ENCODE measurements around the gene INPP4A. TPM values are rescaled to one million over a fixed set of nuclear protein-coding genes. Genes with fewer than 3 reads are reported as not detected.

The INPP4A gene
- total and polyA plus RNA-seq, 9 of the 15 experiments (the other 6 are each of a cell fraction or from before 2014, with no cell fraction given) = 1.8 to 15.7 (median 8.3) TPM

DNA sequence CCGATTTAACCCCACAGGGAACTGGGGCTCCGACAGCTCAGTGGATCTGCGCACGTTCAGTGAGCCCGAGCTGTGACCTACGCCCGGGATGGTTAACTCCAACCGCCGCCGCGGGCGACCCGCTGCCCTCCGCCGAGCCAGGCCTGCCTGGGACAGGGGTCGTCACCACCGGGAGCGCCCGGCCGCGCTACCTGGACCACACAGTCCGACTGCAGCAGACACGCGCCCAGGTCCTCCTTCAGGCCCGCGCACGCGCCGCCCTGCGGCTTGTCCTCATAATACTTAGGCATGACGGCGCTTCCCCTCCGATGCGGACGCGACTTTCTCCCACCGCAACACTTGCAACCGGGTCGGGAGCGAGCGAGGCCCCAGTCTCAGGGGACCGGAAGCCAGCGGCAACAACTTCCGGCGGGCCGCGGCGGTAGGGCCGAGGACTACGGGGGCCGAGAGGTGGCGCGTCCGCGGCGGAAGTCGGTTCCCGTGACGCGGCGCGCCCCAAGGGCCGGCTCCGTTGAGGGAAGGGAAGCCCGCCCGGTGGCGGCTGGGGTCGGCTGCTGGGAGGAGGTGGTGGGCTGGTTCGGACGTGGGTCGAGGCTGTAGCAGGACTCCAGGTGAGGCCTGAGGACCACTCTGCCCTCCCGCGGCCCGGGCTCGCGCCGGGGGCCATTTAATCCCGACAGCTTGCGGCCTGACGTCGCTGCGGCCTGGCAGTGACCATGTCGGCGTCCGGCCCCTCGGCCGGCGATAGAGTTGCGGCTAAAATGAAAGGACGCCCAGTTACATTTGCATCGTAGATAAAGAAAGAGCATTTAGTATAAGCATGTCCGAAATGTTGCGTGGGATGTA is 163.7 kb downstream of the INPP4A start, which contains the start of the genes COA5 and UNC50 (continued):
- TF ChIP-seq, protein P1, sequence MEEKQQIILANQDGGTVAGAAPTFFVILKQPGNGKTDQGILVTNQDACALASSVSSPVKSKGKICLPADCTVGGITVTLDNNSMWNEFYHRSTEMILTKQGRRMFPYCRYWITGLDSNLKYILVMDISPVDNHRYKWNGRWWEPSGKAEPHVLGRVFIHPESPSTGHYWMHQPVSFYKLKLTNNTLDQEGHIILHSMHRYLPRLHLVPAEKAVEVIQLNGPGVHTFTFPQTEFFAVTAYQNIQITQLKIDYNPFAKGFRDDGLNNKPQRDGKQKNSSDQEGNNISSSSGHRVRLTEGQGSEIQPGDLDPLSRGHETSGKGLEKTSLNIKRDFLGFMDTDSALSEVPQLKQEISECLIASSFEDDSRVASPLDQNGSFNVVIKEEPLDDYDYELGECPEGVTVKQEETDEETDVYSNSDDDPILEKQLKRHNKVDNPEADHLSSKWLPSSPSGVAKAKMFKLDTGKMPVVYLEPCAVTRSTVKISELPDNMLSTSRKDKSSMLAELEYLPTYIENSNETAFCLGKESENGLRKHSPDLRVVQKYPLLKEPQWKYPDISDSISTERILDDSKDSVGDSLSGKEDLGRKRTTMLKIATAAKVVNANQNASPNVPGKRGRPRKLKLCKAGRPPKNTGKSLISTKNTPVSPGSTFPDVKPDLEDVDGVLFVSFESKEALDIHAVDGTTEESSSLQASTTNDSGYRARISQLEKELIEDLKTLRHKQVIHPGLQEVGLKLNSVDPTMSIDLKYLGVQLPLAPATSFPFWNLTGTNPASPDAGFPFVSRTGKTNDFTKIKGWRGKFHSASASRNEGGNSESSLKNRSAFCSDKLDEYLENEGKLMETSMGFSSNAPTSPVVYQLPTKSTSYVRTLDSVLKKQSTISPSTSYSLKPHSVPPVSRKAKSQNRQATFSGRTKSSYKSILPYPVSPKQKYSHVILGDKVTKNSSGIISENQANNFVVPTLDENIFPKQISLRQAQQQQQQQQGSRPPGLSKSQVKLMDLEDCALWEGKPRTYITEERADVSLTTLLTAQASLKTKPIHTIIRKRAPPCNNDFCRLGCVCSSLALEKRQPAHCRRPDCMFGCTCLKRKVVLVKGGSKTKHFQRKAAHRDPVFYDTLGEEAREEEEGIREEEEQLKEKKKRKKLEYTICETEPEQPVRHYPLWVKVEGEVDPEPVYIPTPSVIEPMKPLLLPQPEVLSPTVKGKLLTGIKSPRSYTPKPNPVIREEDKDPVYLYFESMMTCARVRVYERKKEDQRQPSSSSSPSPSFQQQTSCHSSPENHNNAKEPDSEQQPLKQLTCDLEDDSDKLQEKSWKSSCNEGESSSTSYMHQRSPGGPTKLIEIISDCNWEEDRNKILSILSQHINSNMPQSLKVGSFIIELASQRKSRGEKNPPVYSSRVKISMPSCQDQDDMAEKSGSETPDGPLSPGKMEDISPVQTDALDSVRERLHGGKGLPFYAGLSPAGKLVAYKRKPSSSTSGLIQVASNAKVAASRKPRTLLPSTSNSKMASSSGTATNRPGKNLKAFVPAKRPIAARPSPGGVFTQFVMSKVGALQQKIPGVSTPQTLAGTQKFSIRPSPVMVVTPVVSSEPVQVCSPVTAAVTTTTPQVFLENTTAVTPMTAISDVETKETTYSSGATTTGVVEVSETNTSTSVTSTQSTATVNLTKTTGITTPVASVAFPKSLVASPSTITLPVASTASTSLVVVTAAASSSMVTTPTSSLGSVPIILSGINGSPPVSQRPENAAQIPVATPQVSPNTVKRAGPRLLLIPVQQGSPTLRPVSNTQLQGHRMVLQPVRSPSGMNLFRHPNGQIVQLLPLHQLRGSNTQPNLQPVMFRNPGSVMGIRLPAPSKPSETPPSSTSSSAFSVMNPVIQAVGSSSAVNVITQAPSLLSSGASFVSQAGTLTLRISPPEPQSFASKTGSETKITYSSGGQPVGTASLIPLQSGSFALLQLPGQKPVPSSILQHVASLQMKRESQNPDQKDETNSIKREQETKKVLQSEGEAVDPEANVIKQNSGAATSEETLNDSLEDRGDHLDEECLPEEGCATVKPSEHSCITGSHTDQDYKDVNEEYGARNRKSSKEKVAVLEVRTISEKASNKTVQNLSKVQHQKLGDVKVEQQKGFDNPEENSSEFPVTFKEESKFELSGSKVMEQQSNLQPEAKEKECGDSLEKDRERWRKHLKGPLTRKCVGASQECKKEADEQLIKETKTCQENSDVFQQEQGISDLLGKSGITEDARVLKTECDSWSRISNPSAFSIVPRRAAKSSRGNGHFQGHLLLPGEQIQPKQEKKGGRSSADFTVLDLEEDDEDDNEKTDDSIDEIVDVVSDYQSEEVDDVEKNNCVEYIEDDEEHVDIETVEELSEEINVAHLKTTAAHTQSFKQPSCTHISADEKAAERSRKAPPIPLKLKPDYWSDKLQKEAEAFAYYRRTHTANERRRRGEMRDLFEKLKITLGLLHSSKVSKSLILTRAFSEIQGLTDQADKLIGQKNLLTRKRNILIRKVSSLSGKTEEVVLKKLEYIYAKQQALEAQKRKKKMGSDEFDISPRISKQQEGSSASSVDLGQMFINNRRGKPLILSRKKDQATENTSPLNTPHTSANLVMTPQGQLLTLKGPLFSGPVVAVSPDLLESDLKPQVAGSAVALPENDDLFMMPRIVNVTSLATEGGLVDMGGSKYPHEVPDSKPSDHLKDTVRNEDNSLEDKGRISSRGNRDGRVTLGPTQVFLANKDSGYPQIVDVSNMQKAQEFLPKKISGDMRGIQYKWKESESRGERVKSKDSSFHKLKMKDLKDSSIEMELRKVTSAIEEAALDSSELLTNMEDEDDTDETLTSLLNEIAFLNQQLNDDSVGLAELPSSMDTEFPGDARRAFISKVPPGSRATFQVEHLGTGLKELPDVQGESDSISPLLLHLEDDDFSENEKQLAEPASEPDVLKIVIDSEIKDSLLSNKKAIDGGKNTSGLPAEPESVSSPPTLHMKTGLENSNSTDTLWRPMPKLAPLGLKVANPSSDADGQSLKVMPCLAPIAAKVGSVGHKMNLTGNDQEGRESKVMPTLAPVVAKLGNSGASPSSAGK (IDR thresholded peaks at IDR 0.05) = no peak
- TF ChIP-seq CBX3 (IDR thresholded peaks at IDR 0.05; ENCODE audit: borderline replicate concordance in 1 of 2, low read length in 2 of 2) (0 out of 3 replicates have a peak, but pooled peaks of 1 of the 2 experiments have one; percentile 12), U2AF2 (optimal IDR thresholded peaks at IDR 0.05; ENCODE audit: low read depth, low read length) (no peak), HMG20A (CRISPR knock-in tag; conservative IDR thresholded peaks at IDR 0.05) (no peak), ERF (CRISPR knock-in tag; IDR thresholded peaks at IDR 0.05) (peak; percentile 12; the same call in 1 of the 2 replicates), ZNF644 (tag; IDR thresholded peaks at IDR 0.05; ENCODE audit: low read depth) (no peak; the same call in 1 of the 2 replicates), ADNP (tag; IDR thresholded peaks at IDR 0.05) (no peak), NFE2L1 (tag; IDR thresholded peaks at IDR 0.05; ENCODE audit: borderline replicate concordance, low read depth) (no peak), POLR2G (IDR thresholded peaks at IDR 0.05; ENCODE audit: low read depth, low read length) (peak; percentile 98), HCFC1 (IDR thresholded peaks at IDR 0.05; ENCODE audit: low read depth, low read length) (peak; percentile 78), RB1 (IDR thresholded peaks at IDR 0.05; ENCODE audit: low read depth) (peak; percentile 70), NFATC3 (IDR thresholded peaks at IDR 0.05) (no peak)
- TF ChIP-seq, protein P2, sequence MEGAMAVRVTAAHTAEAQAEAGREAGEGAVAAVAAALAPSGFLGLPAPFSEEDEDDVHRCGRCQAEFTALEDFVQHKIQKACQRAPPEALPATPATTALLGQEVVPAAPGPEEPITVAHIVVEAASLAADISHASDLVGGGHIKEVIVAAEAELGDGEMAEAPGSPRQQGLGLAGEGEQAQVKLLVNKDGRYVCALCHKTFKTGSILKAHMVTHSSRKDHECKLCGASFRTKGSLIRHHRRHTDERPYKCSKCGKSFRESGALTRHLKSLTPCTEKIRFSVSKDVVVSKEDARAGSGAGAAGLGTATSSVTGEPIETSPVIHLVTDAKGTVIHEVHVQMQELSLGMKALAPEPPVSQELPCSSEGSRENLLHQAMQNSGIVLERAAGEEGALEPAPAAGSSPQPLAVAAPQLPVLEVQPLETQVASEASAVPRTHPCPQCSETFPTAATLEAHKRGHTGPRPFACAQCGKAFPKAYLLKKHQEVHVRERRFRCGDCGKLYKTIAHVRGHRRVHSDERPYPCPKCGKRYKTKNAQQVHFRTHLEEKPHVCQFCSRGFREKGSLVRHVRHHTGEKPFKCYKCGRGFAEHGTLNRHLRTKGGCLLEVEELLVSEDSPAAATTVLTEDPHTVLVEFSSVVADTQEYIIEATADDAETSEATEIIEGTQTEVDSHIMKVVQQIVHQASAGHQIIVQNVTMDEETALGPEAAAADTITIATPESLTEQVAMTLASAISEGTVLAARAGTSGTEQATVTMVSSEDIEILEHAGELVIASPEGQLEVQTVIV (CRISPR knock-in tag; IDR thresholded peaks at IDR 0.05; ENCODE audit: borderline replicate concordance) = no peak
